HG02642 (cell line): ENCODE data around the gene SLC6A1.

Experiments used
- ATAC-seq: cut with Tn5 transposase; IDR thresholded peaks from one replicate; pipeline ENCODE4 v1.9.1; 2021; ENCODE audit warnings: mild to moderate bottlenecking; ENCODE audit not compliant: unreplicated experiment, poor library complexity

The SLC6A1 gene

DNA sequence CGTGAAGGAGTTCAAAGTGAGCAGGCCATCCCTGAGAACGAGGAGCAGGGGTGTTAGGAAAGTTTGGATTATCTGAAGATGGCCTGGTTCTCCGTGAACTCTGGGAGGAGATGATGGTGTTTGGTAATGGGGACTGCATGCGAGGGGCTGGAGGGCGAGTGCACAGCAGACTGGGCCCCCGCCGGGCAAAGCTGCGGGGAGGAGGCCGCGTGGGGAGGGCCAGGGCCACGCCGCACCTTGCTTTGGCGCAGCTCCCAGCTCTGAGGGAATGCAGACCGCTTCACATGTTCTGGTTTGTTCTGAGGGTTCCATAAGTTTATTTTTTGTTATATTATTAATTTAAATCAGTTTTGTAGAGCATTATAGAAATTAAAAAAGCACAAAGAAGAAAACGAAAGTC lies 22.2 kb downstream of the SLC6A1 start:
- ATAC-seq = no peak

DNA sequence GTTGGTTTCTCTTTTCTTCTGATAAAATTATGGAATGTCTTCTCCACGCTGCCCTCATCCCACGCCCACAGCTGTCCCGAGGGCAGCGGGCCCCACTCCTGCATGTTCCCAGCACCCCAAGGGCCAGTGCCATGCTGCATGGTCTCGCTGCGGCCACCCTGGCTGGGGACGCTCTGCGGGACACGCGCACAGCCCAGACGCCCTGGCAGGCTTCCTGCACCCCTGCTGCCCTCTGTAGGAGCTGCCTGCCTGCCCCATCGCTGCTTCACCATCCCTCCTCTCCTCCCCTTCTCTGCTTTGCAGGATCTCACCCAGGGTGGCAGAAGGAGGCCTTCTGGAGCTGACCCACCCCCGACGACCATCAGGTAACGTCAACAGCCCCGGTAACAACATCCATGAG lies 22.8 kb downstream of the SLC6A1 start:
- no peak for ATAC-seq

DNA sequence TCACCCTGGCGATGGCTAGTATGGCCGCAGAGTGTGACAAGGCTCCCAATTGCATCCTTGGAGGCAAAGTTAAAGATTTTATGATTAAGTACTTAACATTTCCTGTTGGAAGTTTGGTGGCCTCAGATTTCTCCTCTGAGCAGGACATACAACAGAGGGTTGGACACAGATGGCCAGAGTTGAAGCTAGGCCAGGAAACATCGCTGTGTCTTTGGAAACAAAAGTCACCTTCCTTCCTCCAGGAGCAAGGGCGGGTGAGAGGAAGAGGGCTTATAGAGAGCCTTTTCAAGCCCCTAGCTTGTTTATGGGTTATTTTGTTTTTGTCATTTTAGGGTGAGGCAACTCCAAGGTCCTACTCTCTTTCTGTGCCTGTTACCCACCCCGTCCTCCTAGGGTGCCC lies 24.2 kb downstream of the SLC6A1 start:
- ATAC-seq = no peak

DNA sequence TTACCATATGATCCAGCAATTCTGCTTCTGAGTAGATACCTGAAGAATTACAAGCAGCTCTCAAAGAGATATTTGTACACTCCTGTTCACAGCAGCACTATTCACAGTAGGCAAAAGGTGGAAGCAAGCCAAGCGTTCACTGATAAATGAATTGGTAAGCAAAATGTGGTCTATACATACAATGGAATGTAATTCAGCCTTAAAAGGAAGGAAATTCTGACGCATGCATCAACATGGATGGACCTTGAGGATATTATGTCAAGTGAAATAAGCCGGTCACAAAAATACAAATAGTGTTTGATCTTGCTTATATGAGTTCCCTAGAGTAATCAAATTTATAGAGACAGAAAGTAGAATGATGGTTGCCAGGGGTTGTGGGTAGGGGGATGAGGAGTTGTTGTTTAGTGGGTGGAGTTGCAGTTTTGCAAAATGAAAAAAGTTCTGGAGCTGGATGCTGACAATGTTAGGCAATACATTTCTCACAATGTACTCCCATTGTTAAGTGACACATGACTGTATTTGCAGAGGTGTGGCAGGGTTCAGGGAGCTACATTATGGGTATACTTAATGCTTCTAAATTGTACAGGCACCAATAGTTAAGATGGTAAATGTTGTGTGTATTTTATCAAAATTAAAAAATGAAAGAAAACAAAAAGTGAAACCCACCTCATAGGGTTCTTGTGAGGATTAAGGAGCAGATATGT lies 26.7 kb downstream of the SLC6A1 start:
- no peak for ATAC-seq

DNA sequence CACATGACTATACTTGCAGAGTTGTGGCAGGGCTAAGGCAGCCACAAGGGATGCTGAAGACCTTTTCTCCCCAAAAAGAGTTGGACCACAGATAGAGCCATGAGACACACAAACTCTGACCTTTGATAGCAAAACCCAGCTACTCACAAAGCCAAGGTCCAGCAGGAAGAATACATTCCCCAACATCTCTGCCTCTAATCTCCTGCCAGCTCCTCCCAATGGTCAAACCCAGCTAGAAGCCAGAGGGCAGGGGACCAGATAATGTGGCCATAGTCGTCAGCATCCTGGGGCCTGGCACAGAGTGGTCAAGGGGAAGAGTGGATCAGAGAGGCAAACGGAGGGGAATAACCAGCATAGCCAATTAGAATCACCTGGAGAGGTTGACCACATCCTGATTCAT lies 28.2 kb downstream of the SLC6A1 start:
- no peak for ATAC-seq

DNA sequence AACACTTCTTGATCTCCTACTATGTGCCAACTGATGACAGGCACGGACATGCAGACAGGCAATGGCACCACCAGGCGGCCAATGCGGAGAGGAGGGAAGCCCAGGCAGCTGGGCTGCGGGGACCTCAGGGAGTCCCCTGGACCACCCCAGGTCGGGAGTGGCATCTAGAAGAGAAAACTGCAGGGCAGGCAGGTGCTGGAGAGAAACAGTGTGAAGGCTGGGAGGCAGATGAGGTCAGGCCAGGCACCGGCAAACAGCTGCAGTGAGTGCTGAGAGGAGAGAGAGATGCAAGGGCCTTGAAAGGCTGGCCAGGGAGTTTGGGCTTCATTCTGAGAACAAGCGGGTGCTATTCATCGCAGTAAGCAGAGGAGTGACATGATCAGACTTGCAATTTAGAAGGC lies 29.1 kb downstream of the SLC6A1 start:
- ATAC-seq = no peak

DNA sequence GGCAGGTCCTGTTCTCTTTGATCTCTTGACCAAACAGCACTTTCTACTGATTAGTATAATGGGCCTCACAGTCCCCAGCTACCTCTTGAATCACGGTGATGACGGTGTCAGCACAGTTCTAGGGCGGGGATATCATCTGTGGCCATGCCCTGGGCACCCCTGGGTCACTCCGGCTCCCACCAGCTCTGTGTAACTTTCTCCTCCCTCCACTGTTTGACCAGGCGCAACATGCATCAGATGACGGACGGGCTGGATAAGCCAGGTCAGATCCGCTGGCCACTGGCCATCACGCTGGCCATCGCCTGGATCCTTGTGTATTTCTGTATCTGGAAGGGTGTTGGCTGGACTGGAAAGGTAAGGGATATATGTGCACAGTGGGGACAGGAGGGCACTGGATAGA lies 29.6 kb downstream of the SLC6A1 start:
- ATAC-seq = no peak

DNA sequence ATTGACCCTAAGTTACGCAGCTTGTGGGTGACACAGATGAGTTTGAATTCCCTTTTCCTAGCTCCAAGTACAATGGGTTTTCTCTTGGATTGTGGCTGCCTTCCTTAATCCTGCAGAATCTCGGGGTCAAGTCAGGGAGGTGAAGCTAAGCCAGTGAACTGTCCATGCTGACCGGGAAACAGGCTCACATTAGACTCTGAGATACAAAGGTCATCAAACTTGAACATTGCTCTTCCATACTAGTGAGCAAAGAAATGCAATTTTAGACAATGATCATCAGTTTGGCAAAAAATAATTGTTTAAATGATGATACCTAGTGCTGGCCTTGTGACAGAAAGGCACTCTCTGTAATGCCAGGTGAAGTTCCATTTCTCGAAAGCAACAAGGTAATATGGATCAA lies 31.6 kb downstream of the SLC6A1 start:
- no peak for ATAC-seq

DNA sequence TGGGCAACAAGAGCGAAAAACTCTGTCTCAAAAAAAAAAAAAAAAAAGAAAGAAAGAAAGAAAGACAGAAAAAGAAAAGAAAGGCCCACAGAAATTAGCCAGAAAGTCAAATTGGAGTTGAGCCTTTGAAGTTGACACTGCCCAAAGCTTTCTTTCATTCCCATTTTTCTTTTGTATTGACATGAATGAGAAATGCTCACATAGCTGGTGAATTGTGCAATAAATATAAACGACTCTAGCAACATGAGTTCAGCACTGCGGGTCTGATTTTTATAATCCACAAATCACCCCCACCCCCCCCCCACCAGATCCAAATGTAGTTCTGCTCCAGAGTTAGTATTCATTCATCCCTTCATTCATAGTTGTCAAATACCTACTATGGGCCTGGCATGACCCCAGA lies 37.4 kb downstream of the SLC6A1 start:
- no peak for ATAC-seq

DNA sequence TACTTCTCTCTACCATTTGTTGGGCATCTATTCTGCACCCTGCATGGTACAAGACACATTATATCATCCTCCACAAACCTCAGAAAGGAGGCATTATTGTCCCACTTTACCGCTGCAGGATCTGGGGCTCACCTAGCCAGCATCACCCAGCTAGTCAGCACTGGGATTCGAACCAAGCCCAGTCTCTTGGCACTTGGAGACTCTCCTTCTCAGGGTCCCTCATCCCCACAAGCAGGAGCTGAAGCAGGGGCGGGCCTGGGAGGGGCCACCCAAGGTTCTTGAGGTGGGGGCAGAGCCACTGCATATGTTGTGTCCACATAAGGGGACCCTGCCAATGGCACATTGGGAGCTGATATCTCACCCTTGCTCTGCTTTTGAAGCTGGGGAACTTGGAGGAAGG lies 41.3 kb downstream of the SLC6A1 start:
- no peak for ATAC-seq

DNA sequence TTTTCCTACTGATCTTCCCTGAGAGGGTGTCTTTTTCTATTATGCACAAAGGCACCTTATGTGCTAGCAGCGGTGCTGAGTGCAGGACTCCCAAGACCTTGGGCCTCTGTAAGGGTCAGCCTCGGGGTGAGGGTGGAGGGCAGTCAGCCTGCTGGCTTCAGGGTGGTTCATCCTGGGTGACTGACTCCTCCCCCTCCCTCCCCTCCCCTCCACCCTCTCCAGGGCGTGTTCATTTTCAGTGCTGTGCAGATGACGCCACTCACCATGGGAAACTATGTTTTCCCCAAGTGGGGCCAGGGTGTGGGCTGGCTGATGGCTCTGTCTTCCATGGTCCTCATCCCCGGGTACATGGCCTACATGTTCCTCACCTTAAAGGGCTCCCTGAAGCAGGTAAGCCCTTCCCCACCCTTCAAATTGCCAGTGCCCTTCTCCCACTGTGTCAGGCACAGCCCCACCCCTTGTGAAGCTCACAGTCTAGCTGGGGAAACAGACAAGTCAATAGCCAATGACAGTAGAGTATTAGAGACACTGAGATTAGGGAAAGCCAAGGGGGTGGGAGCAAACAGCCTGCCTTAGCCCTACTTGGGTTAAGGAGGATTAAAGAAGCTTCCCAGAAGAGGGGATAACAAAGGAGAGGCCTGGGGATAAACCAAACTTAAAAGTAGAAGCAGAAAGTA lies 41.9 kb downstream of the SLC6A1 start:
- no peak for ATAC-seq

DNA sequence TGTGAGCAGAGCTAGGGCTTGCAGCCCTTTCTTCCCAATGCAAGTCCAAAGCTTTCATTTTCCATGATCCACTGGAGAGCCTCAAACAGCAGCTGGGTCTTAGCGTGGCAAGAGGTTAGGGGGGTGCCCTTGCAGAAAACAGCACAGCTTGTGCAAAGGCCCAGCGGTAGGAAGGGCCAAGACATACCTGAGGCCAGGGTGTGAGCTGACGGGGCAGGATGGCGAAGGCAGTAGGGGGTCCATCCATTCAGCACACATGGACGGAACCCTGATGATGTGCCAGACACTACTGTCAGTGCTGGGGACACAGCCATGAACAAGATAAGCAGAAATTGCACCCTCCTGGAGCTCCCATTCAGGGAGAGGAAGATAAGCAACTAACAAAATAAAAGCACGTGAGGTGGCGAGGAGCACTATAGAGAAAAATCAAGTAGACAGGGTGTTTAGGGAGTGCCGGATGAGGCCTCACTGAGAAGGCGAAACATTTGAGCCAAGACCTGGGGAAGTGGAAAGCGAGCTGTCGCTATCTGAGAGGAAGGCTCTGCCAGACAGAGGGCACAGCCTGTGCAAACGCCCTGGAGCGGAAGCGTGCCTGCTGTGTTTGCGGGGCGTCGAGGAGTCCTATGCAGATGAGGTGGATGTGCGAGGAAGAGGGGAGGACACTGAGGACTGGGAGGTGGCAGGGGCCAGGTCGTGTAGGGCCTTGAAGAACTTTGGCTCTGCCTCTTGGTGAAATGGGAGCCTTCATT lies 43.4 kb downstream of the SLC6A1 start:
- no peak for ATAC-seq

DNA sequence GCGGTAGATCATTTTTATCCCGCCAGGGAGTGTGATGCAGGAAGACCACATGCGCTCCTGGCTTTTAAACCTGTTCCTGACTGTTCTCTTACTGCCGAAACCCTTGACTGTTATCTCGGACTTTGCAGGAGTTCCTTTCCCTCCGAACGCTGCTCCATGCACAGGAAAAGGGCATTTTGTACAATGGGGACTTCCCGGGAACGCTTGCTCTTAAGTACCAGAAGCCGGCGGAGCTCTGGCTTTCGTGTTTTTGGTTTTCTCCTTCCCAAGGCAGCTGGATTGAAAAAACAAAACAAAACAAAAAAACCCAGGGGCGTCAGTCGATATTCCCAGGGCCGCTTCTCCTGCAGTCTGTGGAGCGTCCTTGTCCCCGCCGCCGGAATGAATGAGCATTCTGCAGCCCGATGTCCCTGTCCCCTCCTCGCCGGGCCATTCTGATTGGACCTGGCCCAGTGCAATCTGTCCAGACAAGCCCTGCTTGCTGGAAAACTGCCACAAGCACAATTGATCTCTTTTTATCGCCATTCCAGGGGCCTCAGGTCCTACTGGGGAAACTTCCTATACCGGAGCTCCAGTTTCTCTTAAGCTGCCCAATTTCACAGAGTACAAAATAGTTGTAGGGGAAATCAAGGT lies 44.8 kb downstream of the SLC6A1 start:
- ATAC-seq = no peak

DNA sequence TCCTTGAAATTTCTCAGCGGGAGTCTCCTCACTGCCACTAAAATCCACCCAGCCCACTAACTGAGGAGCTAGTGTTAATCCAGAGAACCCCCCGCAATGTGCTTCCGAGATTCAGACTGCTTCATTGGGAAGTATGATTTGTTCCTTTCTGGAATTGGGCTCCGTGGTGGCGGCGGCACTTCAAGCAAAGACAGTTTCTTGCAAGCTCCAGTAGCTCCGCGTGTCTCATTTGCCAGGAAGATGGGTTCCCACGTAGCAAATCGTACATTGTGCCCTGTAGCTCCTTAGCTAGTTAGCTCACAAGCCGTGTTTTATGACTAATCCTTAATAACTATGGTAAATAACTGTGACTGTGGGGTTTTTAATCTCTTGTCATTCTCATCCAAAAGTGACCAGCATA lies 45.4 kb downstream of the SLC6A1 start:
- no peak for ATAC-seq

DNA sequence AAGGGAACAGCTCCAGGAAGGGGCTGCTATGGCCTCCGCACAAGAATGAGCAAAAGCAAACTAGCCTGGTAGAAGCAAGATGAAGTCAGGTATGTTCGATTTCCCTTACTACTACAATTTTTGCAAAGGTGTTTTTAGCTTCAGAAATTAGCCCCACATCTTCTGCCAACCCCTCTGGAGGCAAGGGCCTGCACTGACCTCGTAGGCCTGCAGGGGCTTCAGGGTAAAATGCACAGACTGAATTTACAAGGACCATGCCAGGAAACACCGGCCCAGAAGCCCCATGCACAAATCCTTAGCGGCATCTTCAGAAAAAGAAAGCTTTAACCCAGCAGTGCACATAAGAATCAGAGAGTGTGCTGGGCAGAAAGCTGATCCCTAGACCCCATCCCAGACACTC lies 53.0 kb downstream of the SLC6A1 start:
- ATAC-seq = no peak

DNA sequence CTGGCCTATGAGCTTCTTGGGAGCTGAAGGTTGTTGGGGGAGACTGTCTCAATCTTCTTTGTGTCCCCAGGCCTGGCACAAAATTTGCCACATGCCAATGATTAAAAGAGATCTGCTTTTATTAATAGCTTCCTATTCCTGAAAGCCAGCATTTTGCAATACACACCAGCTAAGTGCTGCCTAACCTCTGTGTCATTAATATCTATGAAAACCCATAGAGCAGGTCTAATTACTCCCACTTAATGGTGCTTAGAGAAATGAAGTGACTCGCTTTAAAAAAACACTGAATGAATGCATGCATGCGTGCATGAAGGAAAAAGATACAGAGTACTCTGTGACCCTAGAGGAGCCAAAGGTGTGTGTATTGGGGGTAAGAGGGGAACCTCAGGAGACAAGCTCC lies 55.0 kb downstream of the SLC6A1 start:
- ATAC-seq = no peak

DNA sequence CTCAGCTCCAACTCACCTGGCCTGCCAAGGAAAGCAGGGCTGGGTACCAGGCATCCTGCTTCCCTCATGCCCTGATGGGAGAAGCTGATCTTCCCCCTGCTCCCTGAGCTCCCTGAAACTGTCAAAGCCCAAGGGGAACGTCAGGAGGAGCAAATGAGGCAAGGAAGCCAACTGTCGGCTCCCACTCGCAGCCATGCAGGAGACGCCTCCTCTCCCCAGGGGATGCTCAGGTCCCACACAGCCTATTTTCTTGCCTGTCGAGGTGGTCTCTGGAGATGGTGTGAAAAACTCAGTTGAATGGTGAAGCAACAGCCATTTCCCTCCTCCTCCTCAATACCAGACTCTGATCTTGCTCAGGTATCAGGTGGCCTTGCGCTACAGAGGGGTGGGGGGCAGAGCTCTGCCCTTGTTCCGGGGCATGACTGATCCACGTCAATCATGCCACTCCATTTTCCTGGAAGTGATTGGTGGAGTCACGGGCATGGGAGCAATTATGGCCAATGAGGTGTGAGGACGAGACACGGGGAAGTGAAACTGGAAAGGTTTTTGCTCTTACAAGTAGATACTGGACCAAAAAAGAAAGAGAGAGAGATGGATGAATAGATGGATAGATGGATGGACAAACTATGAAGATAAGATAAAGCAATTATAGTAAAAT lies 58.2 kb downstream of the SLC6A1 start:
- no peak for ATAC-seq

DNA sequence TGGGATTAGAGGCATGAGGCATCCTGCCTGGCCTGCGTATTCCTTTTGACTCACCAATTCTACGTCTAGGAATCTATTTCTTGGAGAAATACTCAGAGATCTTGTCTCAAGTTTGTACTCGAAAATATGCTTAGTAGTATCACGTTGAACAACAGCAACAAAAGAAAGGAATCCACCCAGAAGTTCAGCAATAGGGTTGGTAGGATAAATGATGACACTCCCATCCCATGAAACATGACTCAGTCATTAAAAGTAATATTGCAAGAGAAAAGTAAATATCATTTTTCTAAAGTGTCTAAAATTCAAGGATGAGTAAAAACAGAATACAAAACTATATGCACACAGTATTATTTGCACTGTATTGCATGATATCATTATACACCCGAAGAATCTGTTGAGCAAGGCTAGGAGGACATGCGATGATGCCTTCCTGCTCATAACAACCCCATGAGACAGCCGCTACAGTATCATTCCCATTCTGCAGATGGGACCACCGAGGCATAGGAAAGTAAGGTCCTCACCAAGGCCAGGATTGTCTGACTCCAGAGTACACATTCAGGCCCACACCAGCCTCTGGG lies 61.5 kb downstream of the SLC6A1 start:
- ATAC-seq = no peak

DNA sequence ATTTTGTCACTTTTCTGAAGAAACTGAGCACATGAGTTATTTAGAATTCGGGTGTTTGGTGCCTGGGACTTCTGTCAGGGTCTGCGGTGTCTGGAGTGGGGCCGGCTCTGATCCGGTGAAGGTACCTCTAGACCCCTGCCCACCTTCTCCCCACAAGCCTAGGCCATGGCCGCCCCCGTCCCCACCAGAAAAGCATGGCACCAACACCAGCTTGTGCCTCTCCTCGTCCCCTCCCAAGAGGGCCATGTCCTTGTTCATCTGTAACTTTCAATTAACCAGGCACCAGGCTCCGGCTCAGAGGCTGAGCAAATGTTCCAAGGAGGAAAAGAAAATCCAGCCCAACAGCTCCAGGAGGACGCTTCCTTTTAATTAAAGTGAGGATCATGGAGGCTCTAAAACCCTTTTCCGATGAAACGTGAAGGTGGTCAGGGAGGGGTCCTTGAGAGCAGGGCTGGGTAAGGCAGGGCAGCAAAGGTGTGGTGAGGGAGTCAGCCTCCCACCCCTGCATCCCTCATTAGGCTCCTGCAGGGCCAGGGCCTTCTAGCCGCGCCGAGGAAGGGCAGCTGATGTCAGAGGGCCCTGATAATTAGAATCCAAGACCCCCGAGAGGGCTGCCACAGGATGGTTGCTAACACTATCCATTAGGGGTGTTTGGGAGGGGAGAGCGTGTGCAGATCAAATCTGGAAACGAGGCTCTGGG lies 62.3 kb downstream of the SLC6A1 start:
- no peak for ATAC-seq

DNA sequence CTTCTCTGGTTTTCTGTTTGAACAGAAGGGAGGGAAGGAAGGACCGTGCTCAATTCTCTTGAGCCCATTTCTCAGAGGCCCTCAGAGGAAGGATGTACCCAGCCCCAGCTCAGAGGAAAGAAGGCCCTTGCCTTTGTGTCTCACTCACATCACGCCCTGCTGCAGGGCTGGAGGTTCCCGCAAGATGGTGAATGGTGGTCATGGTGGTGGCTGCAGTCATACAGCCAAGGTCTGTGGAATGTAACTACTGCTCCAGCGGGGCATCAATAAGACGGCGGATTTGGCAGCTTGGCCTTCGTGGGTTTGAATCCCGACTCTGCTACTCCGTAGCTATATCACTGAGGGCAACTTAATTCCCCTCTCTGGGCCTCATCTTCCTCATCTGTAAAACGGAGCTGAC lies 62.9 kb downstream of the SLC6A1 start:
- no peak for ATAC-seq
